KMS-11 (cell line): ENCODE data around the gene THAP12.
A peak's percentile ranks its signal among the peaks of the same experiment; 100 is the strongest.
"Not testable (repeated sequence)": the region's sequence is repeated elsewhere in the genome, so short reads cannot be mapped to it uniquely, and the experiment has no call there.

Experiments
- H2AFZ ChIP-seq: fragments of 200-600 bp; sonication (generic); 2 replicates; pipeline ENCODE4 v1.6.1; 2016; ENCODE audit warnings: antibody characterized with exemption, mixed run types, low read depth
- H3K27ac ChIP-seq: fragments of 200-600 bp; sonication (generic); 2 replicates; pipeline ENCODE4 v1.6.1; 2016; ENCODE audit warnings: mild to moderate bottlenecking, mixed run types
- H3K27me3 ChIP-seq: fragments of 200-600 bp; sonication (generic); 2 replicates; pipeline ENCODE4 v1.6.1; 2017; ENCODE audit warnings: mild to moderate bottlenecking, low read depth, mixed run types, moderate library complexity; ENCODE audit not compliant: insufficient read depth
- H3K36me3 ChIP-seq: fragments of 200-600 bp; sonication (generic); 2 replicates; pipeline ENCODE4 v1.6.1; 2017; ENCODE audit warnings: mild to moderate bottlenecking, mixed run types; ENCODE audit not compliant: insufficient read depth
- H3K4me1 ChIP-seq: fragments of 200-600 bp; sonication (generic); 2 replicates; pipeline ENCODE4 v1.6.1; 2016; ENCODE audit warnings: mild to moderate bottlenecking, low read depth, mixed run types; ENCODE audit not compliant: poor library complexity, severe bottlenecking
- H3K4me2 ChIP-seq: fragments of 200-600 bp; sonication (generic); 2 replicates; pipeline ENCODE4 v1.7.0; 2016; ENCODE audit warnings: mild to moderate bottlenecking, mixed run types
- H3K4me3 ChIP-seq: fragments of 200-600 bp; sonication (generic); IDR thresholded peaks from 2 replicates; pipeline ENCODE4 v1.6.1; 2017; ENCODE audit warnings: low read depth, low read length, mixed read lengths; ENCODE audit not compliant: insufficient read depth
- H3K79me2 ChIP-seq: fragments of 200-600 bp; sonication (generic); 2 replicates; pipeline ENCODE4 v1.6.1; 2016; ENCODE audit warnings: low read depth, mixed run types; ENCODE audit not compliant: insufficient read depth
- H3K9ac ChIP-seq: fragments of 200-600 bp; sonication (generic); 2 replicates; pipeline ENCODE4 v1.6.1; 2016; ENCODE audit warnings: mild to moderate bottlenecking, mixed run types
- H4K20me1 ChIP-seq: fragments of 200-600 bp; sonication (generic); 2 replicates; pipeline ENCODE4 v1.6.1; 2016; ENCODE audit warnings: mild to moderate bottlenecking, mixed run types; ENCODE audit not compliant: insufficient read depth
- CTCF ChIP-seq: fragments of 200-600 bp; sonication (generic); conservative IDR thresholded peaks from 2 replicates; pipeline ENCODE4 v1.6.1; 2017; ENCODE audit warnings: low read depth, mild to moderate bottlenecking, antibody characterized with exemption, low read length, moderate library complexity, mixed read lengths

THAP12 gene

GRCh38 chr11:76321340-76321739 lies 59.6 kb downstream of the THAP12 start:
- no peak overlapping the region for H2AFZ ChIP-seq
- H3K9ac ChIP-seq, result no peak overlapping the region
- no peak overlapping the region for H3K27ac ChIP-seq
- no peaks in the 10 kb centered on the region for H3K36me3 ChIP-seq
- no peak overlapping the region for H3K4me3 ChIP-seq
- no peak for TF ChIP-seq CTCF
- no peak overlapping the region for H3K4me2 ChIP-seq
- no peaks in the 10 kb centered on the region for H3K27me3 ChIP-seq
- H4K20me1 ChIP-seq, result no peaks in the 10 kb centered on the region
- no peaks in the 10 kb centered on the region for H3K4me1 ChIP-seq
- no peaks in the 10 kb centered on the region for H3K79me2 ChIP-seq

- H3K27me3 ChIP-seq, result no peaks in the 10 kb centered on the region
- H3K4me3 ChIP-seq, result no peak overlapping the region
- H3K27ac ChIP-seq, result no peak overlapping the region
- no peaks in the 10 kb centered on the region for H3K79me2 ChIP-seq
- no peak for TF ChIP-seq CTCF
- no peaks in the 10 kb centered on the region for H3K36me3 ChIP-seq
- H3K9ac ChIP-seq, result no peak overlapping the region
- H3K4me2 ChIP-seq, result no peak overlapping the region
- no peaks in the 10 kb centered on the region for H3K4me1 ChIP-seq
- no peaks in the 10 kb centered on the region for H4K20me1 ChIP-seq
- no peak overlapping the region for H2AFZ ChIP-seq
Measured at GRCh38 chr11:76320929-76321328, 60.0 kb downstream of the THAP12 start.

- H3K4me2 ChIP-seq, H3K27ac ChIP-seq, H2AFZ ChIP-seq, H3K27me3 ChIP-seq, H3K4me1 ChIP-seq, H3K36me3 ChIP-seq, H3K79me2 ChIP-seq, H3K4me3 ChIP-seq, H4K20me1 ChIP-seq, H3K9ac ChIP-seq: not testable (repeated sequence)
Measured at GRCh38 chr11:76319798-76320197, 61.1 kb downstream of the THAP12 start.

GRCh38 chr11:76318744-76319384 lies 62.1 kb downstream of the THAP12 start:
- Histone ChIP-seq H4K20me1 (no peaks in the 10 kb centered on the region), H3K4me2 (no peak overlapping the region), H3K9ac (no peak overlapping the region), H3K4me1 (no peaks in the 10 kb centered on the region), H3K36me3 (no peaks in the 10 kb centered on the region), H3K79me2 (no peaks in the 10 kb centered on the region), H3K4me3 (no peak overlapping the region), H3K27ac (no peak overlapping the region), H3K27me3 (no peaks in the 10 kb centered on the region), H2AFZ (no peak overlapping the region; the same call in 1 of the 2 replicates)
- peak; percentile 98 for TF ChIP-seq CTCF

- H3K36me3 ChIP-seq, result no peaks in the 10 kb centered on the region
- no peak overlapping the region for H2AFZ ChIP-seq
- no peaks in the 10 kb centered on the region for H4K20me1 ChIP-seq
- TF ChIP-seq CTCF, result no peak
- H3K9ac ChIP-seq, result no peak overlapping the region
- no peaks in the 10 kb centered on the region for H3K27me3 ChIP-seq
- H3K27ac ChIP-seq, result no peak overlapping the region
- H3K4me3 ChIP-seq, result no peak overlapping the region
- no peaks in the 10 kb centered on the region for H3K79me2 ChIP-seq
- no peak overlapping the region for H3K4me2 ChIP-seq
- H3K4me1 ChIP-seq, result no peaks in the 10 kb centered on the region
Measured at GRCh38 chr11:76317296-76317695, 63.6 kb downstream of the THAP12 start.
